Gastrocnemius medialis (tissue), 4 donors: ENCODE data around the gene RHNO1.

Experiments
- POLR2A ChIP-seq, 2 donors: fragments of 450-650 bp; IDR thresholded peaks; one replicate each; pipeline ENCODE4 v1.6.1; 2017; ENCODE audit warnings: antibody characterized with exemption in 2 of 2, mild to moderate bottlenecking in 2 of 2, moderate library complexity in 2 of 2
- TF ChIP-seq, protein P1 (sequence below), 5 experiments: fragments of 450-650 bp in 3 of 5; fragments of 200-600 bp in 2 of 5; sonication (generic) in 2 of 5; IDR thresholded peaks in 4 of 5; conservative IDR thresholded peaks in 1 of 5; 1 replicate in 4 of 5; 2 replicates in 1 of 5; pipeline ENCODE4 v1.5.1; 2016 to 2019; ENCODE audit warnings: antibody characterized with exemption in 5 of 5, mild to moderate bottlenecking in 3 of 5, moderate library complexity in 3 of 5

DNA sequence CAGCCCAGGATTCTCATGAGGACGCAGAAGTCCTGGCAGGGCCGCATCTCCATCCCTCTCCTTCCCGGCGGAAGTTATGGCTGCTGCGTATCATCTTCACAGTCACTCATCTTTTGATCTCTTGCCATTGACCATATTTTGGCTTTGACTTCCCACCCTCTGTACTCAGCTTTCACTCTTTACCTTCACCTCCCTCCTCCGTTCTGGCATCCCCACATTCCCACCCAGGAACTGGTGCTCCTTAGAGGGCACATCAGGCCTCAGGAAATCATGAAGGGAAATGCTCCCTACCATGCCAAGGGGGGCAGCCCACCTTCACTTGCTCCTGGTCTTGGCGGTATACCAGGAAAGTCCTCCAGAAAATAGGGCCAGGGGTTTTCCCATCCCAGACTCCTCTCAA is 21.5 kb upstream of the RHNO1 start:
- TF ChIP-seq, protein P1, sequence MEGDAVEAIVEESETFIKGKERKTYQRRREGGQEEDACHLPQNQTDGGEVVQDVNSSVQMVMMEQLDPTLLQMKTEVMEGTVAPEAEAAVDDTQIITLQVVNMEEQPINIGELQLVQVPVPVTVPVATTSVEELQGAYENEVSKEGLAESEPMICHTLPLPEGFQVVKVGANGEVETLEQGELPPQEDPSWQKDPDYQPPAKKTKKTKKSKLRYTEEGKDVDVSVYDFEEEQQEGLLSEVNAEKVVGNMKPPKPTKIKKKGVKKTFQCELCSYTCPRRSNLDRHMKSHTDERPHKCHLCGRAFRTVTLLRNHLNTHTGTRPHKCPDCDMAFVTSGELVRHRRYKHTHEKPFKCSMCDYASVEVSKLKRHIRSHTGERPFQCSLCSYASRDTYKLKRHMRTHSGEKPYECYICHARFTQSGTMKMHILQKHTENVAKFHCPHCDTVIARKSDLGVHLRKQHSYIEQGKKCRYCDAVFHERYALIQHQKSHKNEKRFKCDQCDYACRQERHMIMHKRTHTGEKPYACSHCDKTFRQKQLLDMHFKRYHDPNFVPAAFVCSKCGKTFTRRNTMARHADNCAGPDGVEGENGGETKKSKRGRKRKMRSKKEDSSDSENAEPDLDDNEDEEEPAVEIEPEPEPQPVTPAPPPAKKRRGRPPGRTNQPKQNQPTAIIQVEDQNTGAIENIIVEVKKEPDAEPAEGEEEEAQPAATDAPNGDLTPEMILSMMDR (IDR thresholded peaks at IDR 0.05 in 4 of 5, conservative IDR thresholded peaks at IDR 0.05 in 1 of 5), result no peak
- TF ChIP-seq POLR2A (IDR thresholded peaks at IDR 0.05), result no peak
